HG03097 (cell line): ENCODE measurements around the gene KCNJ3.

Experiments
- ATAC-seq: cut with Tn5 transposase; IDR thresholded peaks from one replicate; pipeline ENCODE4 v1.9.1; 2021; ENCODE audit not compliant: unreplicated experiment, low FRiP score

KCNJ3 gene

GRCh38 chr2:154698296-154698720 is at the start of gene KCNJ3:
Gene KCNJ3, plus strand, starts transcription at chr2:154698695. Its CDS starts 81 bp downstream, at chr2:154698776.
- ATAC-seq = no peak

GRCh38 chr2:154655499-154655898 is 43.0 kb upstream of the KCNJ3 start:
- no peak for ATAC-seq

GRCh38 chr2:154658854-154659253 is 39.6 kb upstream of the KCNJ3 start:
- no peak for ATAC-seq

- ATAC-seq = no peak
Measured at GRCh38 chr2:154664248-154664647, 34.2 kb upstream of the KCNJ3 start.

GRCh38 chr2:154670083-154670482 is 28.4 kb upstream of the KCNJ3 start:
- no peak for ATAC-seq

- no peak for ATAC-seq
Measured at GRCh38 chr2:154673694-154674093, 24.8 kb upstream of the KCNJ3 start.

- no peak for ATAC-seq
Measured at GRCh38 chr2:154677401-154677800, 21.1 kb upstream of the KCNJ3 start.

- no peak for ATAC-seq
Measured at GRCh38 chr2:154681741-154682140, 16.8 kb upstream of the KCNJ3 start.

- no peak for ATAC-seq
Measured at GRCh38 chr2:154686162-154686561, 12.3 kb upstream of the KCNJ3 start.

- no peak for ATAC-seq
Measured at GRCh38 chr2:154688373-154688772, 10.1 kb upstream of the KCNJ3 start.

GRCh38 chr2:154689158-154689557 is 9.3 kb upstream of the KCNJ3 start:
- no peak for ATAC-seq

GRCh38 chr2:154692927-154693326 is 5.6 kb upstream of the KCNJ3 start:
- ATAC-seq = no peak

- no peak for ATAC-seq
Measured at GRCh38 chr2:154693741-154694340, 4.7 kb upstream of the KCNJ3 start.

- no peak for ATAC-seq
Measured at GRCh38 chr2:154694881-154695280, 3.6 kb upstream of the KCNJ3 start.

- ATAC-seq = no peak
Measured at GRCh38 chr2:154696369-154696768, 2.1 kb upstream of the KCNJ3 start.

- no peak for ATAC-seq
Measured at GRCh38 chr2:154696810-154697417, 1.6 kb upstream of the KCNJ3 start.

- ATAC-seq = no peak
Measured at GRCh38 chr2:154697418-154698252, 860 bp upstream of the KCNJ3 start.

GRCh38 chr2:154698721-154699574 is 453 bp downstream of the KCNJ3 start:
- no peak for ATAC-seq

- ATAC-seq = no peak
Measured at GRCh38 chr2:154699575-154699930, 1.1 kb downstream of the KCNJ3 start.

GRCh38 chr2:154700136-154700535 is 1.6 kb downstream of the KCNJ3 start:
- ATAC-seq = no peak

- ATAC-seq = no peak
Measured at GRCh38 chr2:154704991-154705390, 6.5 kb downstream of the KCNJ3 start.
